GM19395 (cell line): ENCODE results near the gene ACAP3.
"Not testable (repeated sequence)": the region's sequence is repeated elsewhere in the genome, so short reads cannot be mapped to it uniquely, and the experiment has no call there.

ENCODE experiments used
- ATAC-seq: cut with Tn5 transposase; IDR thresholded peaks from one replicate; pipeline ENCODE4 v1.9.1; 2021; ENCODE audit warnings: mild to moderate bottlenecking, moderate library complexity; ENCODE audit not compliant: unreplicated experiment

Gene ACAP3

DNA sequence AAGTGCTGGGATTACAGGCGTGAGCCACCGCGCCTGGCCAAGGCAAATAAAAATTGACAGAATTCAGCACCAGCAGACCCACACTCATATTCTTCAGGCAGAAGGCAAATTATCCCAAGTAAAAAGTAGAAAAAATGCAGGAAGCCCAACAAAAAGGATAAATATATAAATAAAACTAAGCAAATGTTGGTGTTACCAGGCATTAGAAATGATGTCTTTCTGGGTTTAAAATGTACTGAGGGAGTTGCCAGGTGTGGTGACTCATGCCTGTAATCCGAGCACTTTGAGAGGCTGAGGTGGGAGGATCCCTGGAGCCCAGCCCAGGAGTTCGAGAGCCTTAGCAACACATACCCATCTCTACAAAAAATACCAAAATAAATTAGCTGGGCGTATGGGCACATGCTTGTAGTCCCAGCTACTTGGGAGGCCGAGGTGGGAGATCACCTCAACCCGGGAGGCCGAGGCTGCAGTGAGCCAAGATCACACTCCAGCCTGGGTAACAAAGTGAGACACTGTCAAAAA, 10.5 kb upstream of the ACAP3 start:
- ATAC-seq = no peak

GRCh38 chr1:1317420-1317819, 9.7 kb upstream of the ACAP3 start:
- no peak for ATAC-seq

DNA sequence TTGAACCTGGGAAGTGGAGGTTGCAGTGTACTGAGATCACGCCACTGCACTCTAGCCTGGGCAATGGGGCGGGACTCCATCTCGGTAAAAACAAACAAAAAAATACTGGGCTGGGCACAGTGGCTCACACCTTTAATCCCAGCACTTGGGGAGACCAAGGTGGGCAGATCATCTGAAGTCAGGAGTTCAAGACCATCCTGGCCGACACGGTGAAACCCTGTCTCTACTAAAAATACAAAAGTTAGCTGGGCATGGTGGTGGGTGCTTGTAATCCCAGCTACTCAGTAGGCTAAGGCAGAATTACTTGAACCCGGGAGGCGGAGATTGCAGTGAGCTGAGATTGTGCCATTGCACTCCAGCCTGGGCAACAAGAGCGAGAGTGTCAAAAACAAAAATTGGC, 8.5 kb upstream of the ACAP3 start:
- ATAC-seq = not testable (repeated sequence)

DNA sequence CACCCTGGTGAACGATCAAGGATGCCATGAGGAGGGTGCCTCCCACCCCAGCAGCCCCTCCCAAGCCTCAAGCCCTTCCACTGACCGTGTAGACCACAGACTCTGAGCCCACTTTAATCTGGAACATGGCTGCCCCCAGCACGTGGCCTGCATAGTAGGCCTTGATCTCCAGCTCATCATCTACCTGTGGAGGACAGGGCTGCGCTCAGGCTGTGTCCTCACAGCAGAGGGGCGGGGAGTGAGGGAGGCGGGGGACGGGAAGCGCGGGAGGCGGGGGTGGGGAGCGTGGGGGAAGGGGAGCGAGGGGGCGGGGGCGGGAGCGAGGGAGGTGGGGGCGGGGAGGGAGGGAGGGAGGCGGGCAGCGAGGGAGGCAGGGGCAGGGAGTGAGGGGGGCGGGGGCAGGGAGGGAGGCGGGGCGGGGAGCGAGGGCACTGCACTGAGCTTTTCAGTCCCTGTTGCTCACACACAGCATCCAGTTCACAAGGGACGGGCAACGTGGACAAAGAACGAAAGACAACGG, 7.8 kb upstream of the ACAP3 start:
- ATAC-seq = no peak

GRCh38 chr1:1314678-1315335, 7.1 kb upstream of the ACAP3 start:
- ATAC-seq = no peak

GRCh38 chr1:1314237-1314586, 6.5 kb upstream of the ACAP3 start:
- ATAC-seq = no peak

DNA sequence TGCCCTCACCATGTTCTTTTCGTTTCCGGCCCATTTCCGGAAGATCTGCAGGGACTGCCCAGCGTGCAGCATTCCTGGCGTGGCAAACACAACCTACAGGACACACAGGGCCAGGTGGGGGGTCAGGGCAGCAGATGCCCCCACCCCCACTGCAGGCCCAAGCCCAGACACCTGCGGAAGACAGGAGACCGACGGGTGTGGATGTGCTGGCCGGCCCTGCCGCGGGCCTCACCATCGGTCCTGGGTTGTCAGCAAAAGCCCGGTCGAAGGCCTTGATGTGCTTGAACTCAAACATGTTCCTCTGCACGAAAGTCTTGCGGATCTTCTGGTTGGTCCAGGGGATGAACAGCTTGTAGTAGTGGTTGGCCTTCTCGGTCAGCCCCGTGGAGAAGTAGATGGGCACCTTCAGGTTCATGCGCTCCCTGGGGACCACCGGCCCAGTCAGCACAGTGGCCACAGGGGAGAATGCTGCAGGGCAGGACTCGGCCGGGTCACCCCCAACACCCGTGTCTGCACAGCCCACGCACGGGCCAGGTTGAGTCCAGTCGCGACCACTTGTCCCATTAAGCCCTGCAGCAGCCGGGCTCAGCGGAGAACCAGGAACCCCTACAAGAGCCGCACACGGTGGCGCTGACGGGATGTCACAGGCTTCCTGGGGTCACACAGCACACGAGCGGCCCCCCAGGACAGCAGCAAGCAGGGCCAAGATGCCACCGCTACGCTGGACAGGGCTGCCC, 5.9 kb upstream of the ACAP3 start:
- ATAC-seq = no peak

DNA sequence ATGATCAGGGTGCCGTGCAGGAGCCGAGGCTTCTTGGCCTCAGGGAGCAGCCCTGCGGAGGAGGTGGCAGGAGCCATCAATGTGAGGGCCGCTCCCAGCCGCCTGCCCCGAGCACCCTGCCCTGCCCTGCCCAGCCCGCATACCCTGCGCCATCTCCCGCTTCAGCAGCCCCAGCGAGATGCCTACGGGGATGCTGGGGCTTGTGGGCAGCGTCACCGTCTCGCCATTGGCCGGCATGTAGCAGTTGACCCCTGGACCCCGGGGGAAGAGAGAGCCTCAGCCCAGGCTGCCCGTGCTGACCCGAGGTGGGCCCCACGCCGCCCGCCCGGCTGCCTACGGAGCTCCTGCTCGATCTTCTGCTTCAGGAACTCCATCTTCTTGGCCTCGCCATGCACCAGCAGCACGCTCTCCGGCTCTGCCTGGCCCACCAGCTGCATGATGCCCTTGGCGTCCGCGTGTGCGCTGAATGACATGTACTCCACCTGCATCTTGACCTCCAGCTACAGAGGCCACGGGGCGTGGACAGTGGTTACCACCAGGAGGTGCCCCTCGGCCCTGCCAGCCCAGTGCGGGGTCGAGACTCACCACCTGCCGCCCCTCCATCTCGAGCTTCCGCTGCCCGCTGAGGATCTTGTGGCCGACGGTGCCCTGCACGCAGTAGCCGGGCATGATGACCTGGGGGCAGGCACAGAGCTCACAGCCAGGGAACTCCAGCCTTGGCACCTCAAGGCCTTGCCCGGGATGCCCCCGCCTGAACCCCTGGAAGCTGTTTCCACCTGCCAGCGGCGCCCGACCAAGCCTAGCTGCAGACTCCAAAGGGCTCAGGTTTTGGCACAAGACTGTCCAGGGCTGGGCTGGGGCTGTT, 5.0 kb upstream of the ACAP3 start:
- no peak for ATAC-seq

DNA sequence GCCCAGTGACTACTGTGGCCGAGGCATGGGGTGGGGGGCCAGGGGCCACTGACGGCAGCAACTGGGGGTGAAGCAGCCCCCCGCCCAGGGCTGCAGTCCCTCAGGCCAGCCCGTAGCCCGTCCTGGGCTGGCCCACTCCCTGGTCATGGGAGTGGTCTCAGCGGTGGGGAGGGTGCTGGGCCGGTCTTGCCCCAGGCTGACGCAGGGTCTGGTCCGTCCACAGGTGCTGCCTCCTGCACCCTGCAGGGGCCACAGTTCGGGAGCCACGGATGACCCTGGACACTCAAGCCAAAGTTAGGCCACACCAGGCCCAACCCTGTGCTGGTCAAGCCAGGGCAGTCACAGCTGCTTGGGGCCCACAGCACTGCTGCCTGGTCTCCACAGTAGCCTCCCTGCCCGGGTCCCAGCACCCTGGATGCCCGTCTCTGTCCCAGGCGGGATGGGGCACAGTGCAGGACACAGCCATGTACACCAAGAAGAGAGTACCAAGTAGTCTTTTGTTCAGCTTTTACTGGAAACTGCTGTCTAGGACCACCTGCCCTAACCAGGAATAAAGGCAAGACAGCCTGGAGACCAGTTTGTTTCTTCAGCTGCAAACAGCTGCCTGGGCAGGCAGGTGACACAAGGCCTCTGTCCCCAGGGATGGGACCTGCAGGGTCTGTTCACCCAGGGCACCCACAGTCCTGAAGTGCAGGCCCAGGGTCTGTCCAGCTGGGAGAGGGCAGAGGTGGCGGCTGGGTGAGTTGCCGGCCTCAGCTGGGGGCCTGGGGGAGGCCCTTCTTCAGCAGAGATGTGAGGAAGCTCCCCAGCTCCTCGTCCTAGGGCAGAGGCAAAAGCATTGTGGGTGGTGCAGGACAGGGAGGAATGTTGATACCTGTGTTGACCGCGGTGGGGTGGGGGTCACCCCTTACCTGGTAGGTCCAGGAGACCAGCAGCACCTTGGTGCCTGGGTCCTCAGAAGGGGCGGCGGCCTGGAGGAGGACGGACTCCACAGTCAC, 3.7 kb upstream of the ACAP3 start:
- no peak for ATAC-seq

- ATAC-seq = no peak
Measured at GRCh38 chr1:1310476-1311053, 2.8 kb upstream of the ACAP3 start.

- no peak for ATAC-seq
Measured at GRCh38 chr1:1310109-1310385, 2.3 kb upstream of the ACAP3 start.

- no peak for ATAC-seq
Measured at GRCh38 chr1:1309251-1310108, 1.8 kb upstream of the ACAP3 start.

DNA sequence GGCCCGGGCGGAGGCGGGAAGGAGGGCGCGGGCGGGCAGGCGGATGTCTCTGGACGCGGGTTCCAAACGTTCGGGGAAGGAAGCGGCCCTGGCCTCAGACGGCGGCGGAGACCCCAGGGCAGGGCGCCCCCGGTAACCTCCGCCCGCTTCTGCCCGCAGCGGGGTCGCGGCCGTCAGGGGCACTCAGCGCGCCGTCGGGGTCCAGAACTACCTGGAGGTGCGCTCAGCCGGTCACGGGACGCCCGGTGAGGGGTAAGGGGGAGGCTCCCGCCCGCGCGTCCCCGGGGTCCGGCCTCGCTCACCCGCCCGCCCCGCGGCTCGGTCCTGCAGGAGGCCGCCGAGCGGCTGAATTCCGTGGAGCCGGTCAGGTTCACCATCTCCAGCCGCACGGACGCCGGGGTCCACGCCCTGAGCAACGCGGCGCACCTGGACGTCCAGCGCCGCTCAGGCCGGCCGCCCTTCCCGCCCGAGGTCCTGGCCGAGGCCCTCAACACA, 1.1 kb upstream of the ACAP3 start:
- peak; percentile 6 for ATAC-seq

GRCh38 chr1:1307261-1307922, 338 bp downstream of the ACAP3 start:
- ATAC-seq = peak; percentile 2

DNA sequence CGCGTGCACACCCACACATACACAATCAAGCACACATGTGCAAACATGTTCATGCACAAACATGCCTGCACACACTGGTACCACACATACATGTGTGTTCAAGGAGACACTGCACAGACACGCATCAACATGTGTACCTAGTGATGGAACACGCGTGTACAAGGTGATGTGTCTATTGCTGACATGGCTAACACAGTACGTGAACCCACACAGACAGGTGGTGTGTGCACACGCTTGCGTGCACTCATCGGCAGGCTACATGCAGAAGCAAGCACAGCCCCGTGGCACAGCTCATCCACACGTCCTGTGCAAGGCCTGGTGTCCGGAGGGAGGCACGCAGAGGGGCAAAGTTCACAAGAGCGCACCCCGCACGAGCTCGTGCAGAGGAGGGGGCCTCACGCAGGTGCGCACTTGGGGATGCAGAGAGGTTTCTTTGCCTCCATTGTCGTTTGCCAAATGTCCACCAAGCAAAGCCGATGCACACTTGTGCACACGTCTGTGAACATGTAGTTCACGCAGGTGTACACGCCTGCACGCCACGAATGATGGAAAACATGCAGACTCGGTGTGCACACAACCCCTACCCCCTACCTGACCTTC, 969 bp downstream of the ACAP3 start:
- ATAC-seq = no peak

DNA sequence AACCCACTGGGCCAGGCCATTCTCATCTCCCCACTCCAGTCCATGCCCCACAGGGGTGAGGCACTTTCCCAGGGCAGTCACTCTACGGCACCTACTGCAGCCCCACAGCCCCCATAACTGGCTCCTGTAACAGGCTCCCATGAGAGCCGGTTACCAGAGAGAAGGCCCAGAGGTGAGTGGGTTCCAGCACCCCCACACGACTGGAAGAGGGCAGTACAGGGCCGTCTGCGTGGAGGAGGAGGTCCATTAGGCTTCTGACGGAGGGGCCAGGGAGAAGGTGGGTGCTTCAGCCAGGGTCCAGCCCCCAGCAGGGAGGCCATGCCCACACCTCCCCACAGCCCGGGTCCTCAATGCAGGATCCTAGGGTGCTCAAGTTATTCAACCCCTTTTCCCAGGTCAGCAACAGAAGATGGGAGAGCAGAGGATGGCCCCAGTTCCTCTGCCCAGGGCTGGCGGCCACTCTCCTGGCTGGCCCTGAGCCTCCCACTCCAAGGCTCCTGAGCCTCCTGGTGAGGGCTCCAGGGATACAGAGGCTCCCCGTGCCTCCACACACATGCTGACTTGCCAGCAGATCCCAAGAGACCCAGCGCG, 1.6 kb downstream of the ACAP3 start:
- ATAC-seq = no peak

GRCh38 chr1:1305300-1306069, 2.2 kb downstream of the ACAP3 start:
- no peak for ATAC-seq
